HG03432 (cell line): Measurements from ENCODE around the gene OSGIN1.

Experiments used
- ATAC-seq: cut with Tn5 transposase; IDR thresholded peaks from one replicate; pipeline ENCODE4 v1.9.1; 2021; ENCODE audit warnings: mild to moderate bottlenecking, moderate library complexity; ENCODE audit not compliant: unreplicated experiment

OSGIN1 gene

GRCh38 chr16:83956336-83957289 lies 3.6 kb downstream of the OSGIN1 start:
- ATAC-seq, result no peak

DNA sequence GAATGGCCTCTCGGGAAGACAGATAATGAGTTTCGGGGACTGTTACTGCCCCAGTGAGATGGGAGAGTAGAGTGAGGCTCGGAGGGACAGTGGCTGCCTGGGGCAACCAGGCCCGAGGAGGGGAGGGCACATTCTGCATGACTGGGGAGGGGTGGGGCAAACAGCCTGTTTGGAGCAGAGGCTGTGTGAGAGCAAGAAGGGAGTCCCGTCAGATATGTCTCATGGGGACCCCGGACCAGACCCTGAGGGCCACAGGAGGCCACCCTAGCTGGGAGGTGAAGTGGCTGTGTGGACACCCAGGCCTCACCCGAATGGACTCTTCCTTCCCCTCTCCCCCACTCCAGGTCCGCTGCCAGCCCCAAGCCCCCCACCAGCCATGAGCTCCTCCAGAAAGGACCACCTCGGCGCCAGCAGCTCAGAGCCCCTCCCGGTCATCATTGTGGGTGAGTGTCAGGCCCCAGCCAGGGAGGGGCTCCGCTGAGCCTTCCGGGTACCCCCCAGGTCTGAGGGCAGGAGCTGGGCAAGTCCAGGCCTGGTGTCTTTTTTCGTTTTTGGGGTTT lies 4.3 kb downstream of the OSGIN1 start:
- ATAC-seq, result no peak

GRCh38 chr16:83958137-83958845 lies 5.3 kb downstream of the OSGIN1 start:
- no peak for ATAC-seq

- ATAC-seq, result no peak
These were observed 6.0 kb downstream of the OSGIN1 start for GRCh38 chr16:83958846-83959565.

DNA sequence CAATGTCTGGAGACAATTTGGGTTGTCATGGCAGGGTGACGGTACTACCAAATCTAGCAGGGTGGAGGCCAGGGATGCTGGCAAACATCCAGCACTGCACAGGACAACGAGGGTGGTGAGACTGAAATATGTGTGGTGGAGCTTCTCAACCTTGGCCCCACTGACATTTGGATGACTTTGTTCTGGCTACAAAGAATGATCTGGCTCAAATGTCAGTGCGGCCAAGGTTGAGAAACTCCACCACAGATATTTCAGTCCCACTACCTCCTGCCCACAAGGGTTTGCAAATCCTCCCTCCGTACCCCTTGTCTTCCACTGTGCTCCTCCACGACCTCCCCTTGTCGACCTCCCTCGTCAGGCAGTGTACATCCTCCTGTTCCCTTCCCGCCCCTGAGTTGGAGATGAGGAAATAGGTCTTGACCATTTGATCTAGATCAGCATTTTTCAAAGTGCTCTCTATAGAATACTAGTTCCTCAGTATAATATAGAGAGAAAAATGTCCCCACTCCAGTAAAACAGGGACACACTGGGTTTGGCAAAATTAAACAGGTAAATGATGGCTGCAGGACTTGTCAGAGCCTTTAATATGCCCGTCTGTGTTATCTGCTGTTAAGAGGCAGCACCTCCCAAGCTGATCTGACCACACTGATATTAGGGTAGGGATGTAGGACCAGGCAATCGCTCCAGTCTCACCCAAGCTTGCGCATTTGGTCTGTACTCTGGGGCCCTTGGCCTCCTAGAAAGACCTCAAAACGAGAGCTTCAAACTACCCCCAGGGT lies 6.8 kb downstream of the OSGIN1 start:
- no peak for ATAC-seq

DNA sequence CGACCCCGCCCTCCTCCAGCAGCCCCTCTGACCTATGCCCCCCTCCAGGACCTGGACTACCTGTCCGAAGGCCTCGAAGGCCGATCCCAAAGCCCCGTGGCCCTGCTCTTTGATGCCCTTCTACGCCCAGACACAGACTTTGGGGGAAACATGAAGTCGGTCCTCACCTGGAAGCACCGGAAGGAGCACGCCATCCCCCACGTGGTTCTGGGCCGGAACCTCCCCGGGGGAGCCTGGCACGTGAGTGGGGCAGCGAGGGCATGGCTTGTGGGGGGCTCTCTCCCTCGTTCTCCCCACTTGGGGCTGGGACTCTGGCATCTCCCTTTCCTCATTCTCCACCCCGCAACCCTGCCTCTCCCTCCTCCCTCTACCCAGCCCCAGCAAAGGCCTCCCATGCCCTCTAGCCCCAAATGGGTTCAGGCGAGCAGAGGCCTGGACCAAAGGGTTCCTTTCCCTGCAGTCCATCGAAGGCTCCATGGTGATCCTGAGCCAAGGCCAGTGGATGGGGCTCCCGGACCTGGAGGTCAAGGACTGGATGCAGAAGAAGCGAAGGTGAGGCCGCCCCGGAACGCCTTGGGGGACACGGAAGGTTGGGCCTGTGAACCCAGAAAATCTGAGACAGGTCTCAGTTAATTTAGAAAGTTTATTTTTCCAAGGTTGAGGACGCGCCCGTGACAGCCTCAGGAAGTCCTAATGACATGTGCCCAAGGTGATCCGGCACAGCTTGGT lies 7.6 kb downstream of the OSGIN1 start:
- no peak for ATAC-seq

- no peak for ATAC-seq
These were observed 8.6 kb downstream of the OSGIN1 start for GRCh38 chr16:83961591-83961990.

GRCh38 chr16:83963277-83964119 lies 10.5 kb downstream of the OSGIN1 start:
- no peak for ATAC-seq

- ATAC-seq, result no peak
These were observed 11.8 kb downstream of the OSGIN1 start for GRCh38 chr16:83964684-83965443.

DNA sequence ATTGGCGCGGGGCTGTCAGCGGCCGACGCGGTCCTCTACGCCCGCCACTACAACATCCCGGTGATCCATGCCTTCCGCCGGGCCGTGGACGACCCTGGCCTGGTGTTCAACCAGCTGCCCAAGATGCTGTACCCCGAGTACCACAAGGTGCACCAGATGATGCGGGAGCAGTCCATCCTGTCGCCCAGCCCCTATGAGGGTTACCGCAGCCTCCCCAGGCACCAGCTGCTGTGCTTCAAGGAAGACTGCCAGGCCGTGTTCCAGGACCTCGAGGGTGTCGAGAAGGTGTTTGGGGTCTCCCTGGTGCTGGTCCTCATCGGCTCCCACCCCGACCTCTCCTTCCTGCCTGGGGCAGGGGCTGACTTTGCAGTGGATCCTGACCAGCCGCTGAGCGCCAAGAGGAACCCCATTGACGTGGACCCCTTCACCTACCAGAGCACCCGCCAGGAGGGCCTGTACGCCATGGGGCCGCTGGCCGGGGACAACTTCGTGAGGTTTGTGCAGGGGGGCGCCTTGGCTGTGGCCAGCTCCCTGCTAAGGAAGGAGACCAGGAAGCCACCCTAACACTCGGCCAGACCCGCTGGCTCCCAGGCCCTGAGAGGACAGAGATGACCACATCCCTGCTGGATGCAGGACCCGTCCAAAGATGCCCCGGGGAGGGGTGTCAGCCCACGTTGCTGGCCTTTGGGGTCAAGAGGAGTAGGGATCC lies 12.6 kb downstream of the OSGIN1 start:
- ATAC-seq, result no peak

DNA sequence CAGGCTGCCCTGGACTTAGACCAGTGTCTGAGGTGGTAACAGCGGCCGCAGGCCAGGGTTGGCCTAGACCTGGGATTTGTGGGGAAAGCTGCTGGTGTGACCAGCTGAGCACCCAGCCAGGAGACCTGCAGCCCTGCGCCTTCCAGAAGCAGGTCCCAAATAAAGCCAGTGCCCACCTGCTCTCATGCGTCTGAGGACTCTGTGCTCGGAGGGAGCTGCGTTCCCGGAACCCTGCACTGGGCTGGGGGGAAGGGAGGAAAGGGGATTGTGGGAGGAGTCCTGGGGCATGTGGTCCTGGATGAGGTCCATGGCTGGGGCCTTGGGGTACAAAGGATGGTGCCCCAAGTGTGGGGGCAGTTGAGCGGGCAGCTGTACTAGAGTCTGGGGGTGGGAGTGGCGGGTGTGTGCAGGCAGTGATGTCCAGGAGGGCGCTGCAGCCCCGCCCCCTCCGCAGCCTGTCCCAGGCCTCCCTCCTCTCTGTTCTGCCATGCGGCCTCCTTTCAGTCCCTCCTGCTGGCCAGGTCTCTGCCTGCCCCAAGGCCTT lies 13.2 kb downstream of the OSGIN1 start:
- ATAC-seq, result no peak

DNA sequence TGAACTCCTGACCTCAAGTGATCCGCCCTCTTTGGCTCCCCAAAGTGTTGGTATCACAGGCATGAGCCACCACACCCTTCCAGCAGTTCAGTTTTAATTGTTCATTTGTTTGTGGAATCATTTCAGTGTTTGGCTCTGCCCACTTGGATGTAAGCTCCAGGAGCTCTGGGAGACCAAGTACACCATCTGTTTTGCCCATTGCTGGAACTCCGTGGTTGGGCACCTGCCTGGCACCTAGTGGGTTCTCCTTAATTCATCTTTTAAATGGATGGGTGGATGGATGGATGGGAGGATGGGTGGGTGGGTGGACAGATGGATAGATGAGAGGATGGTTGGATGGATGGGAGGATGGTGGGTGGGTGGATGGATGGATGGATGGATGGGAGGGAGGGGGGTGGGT lies 14.1 kb downstream of the OSGIN1 start:
- ATAC-seq, result no peak

DNA sequence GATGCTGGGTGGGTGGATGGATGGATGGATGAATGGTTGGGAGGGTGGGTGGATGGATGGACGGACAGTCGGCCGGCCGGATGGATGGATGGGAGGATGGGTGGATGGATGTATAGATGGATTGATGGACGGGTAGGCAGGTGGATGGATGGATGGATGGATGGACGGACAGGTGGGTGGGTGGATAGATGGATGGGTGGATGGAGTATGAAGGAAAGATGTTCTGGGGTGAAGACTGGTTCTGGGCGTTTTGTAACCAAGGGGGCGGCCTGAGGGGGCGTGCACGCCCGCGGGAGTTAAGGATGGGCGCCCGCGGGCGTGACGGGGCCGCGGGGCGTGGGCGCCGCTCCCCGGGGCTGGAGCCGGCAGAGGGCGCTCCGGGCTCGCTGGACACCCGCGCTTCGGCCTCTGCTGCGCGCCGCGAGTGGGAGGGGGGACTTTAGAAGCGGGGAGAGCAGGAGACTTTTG lies 14.8 kb downstream of the OSGIN1 start, which contains the start of gene NECAB2:
NECAB2 (plus strand) TSS at position 407 of the 468 bp plus-strand sequence. CDS start 405 bp downstream, outside the sequence.
- ATAC-seq, result no peak

DNA sequence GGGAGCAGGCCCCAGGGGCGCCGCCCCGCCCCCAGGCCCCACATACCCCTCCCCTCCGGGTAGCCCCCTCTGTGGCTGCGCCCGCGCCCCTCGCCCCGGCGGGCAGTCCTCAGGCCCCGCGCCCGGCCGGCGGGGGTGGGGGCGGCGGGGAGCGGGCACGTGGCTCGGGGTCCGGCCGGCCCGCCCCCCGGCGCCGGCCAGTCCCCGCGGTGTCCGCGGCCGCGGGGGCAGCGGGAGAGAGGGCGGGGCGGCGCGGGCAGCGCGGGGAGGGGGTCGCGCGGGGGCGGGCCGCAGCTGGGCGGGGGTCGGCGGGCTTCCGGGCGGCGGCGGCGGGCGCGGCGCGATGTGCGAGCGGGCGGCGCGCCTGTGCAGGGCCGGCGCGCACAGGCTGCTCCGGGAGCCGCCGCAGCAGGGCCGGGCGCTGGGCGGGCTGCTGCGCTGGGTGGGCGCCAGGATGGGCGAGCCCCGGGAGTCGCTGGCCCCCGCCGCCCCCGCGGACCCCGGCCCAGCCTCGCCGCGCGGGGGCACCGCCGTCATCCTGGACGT lies 15.3 kb downstream of the OSGIN1 start:
- no peak for ATAC-seq

DNA sequence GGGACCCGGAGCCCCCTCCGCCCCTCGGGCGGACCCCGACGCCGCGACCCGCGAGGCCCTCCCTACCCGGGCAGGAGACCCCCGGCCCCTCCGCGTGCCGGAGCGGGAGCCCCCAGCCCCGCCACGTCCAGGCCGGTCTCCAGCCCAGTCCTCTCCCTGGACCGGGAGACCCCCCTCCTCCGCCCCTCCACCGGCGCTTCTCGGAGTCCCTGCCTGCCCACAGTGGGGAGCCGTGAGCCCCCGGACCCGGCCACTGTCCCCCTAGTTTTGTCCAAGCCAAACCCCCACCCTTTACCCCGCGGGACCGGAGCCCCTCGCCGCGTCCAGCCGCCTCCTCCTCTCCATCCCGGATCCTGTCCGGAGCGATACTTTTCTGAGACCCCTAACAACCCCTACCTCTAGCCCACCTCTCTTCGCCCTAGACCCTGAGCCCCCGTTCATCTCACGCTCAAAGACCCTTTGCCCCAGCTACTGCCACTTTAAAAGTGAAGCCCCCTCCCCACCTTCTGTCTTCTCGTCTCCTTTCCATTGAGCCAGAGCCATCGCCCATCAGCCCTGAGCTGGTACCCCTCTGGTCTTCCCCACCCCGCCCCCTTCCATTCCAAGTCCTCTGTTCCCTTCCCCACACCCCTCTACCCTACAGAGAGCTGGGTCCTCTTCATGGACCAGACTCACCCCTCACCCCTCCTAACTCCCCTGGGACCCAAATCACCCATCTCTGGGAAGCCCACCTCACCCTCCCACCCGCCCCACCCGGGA lies 16.0 kb downstream of the OSGIN1 start:
- no peak for ATAC-seq
